NCI-H748 treated with DMSO at 0.1 percent for 48 hours (cell line): Measurements from ENCODE around the gene CACNA1H.
"Not testable (repeated sequence)": the region's sequence is repeated elsewhere in the genome, so short reads cannot be mapped to it uniquely, and the experiment has no call there.

Experiments used
- DNase-seq: peaks from one replicate; lab custom pipeline; 2025; lab: John Stamatoyannopoulos, UW

The CACNA1H gene

DNA sequence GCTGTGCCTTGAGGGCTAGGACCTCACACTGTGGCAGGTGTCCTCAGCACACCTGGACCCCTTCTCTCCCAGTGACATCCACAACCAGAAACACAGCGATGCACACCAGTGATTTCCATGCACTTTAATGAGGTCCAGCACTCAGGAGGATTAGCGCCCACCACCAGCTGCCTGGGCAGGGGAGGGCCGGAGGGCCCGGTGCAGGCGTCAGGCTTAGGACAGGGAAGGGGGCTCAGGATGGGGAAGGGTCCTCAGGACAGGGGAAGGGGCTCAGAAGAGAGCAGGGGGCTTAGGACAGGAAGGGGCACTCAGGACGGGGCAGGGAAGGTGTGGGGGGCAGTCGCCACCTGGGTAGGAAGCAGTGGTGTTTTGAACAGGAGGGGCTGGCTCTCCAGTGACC, 75.3 kb downstream of the CACNA1H start:
- DNase-seq = not testable (repeated sequence)

DNA sequence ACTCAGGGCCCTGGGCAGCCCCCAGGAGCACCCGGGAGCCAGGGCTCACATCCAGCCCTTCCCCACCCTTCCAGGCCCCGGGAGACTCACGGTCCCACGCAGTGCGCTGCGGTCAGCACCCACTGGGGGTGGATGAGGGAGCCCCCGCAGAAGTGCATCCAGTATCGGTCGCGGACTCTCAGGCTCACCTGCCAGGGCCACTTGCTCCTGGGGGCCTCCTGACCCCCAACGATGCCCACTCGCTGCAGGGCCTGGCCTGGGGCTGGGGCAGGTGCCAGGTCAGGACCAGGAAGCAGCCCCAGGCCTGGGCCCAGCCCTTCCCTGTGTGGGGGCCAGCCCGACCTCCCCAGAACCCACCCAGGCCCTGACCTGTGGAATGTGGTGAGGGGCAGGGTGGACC, 76.6 kb downstream of the CACNA1H start:
- DNase-seq = not testable (repeated sequence)

DNA sequence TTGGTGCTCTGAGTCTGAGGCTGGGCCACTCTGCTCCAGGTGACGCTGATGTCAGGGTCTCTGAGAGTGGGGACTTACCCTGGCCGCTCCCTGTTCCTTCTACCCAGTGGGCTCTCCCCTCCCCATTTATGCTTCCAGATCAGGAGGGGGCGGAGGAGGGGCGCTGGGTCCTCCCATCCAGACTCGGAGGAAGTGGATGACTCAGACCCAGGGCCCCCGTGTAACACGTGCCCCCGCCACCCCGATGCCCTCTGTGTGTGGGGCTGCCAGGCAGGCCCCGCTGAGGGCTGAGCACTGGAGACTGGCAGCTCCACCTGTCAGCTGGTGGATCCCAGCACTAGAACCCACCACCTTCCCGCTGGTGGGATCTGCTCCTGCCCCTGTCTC, 77.2 kb downstream of the CACNA1H start, which contains the start of gene TPSB2:
TPSB2 (minus strand) TSS at position 101 of the 387 bp plus-strand sequence. CDS start 233 bp downstream, outside the sequence.
- not testable (repeated sequence) for DNase-seq

DNA sequence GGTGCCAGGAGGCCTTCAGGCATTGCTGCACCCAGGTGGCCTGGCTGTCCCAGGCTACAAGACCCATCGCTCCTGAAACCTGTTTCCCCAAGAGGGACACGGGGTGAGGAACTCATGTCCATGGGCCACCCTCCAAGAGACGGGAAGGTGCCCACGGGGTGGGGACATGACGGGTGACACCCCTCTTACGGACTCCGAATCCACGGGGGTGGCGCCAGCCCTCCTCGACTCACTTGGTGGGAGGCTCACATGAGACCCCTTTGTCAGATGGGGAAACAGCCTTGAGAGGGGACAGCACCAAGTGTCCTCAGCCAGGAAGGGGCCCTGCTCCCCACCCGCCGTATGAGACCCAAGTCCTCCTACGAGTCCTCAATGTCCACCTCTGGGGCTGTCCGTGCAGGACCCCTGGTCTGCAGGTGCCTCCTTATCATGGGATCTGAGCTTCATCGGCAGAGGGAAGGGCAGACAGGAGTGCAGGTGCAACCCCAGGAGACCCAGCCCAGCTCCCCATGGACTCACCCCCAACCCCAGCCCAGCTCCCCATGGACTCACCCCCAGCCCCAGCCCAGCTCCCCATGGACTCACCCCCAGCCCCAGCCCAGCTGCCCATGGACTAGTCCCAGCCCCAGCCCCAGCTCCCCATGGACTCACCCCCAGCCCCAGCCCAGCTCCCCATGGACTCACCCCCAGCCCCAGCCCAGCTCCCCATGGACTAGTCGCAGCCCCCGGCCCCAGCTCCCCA, 77.7 kb downstream of the CACNA1H start:
- not testable (repeated sequence) for DNase-seq

DNA sequence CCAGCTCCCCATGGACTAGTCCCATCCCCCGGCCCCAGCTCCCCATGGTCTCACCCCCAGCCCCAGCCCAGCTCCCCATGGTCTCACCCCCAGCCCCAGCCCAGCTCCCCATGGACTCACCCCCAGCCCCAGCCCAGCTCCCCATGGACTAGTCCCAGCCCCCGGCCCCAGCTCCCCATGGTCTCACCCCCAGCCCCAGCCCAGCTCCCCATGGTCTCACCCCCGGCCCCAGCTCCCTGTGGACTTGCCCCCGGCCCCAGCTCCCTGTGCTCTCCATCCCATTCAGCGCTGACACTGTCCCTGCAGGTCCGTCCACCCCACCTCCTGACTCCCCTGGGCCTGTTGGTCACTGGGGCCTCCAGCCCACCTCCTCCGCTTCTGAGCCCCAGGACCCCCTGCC, 78.4 kb downstream of the CACNA1H start:
- DNase-seq = not testable (repeated sequence)

DNA sequence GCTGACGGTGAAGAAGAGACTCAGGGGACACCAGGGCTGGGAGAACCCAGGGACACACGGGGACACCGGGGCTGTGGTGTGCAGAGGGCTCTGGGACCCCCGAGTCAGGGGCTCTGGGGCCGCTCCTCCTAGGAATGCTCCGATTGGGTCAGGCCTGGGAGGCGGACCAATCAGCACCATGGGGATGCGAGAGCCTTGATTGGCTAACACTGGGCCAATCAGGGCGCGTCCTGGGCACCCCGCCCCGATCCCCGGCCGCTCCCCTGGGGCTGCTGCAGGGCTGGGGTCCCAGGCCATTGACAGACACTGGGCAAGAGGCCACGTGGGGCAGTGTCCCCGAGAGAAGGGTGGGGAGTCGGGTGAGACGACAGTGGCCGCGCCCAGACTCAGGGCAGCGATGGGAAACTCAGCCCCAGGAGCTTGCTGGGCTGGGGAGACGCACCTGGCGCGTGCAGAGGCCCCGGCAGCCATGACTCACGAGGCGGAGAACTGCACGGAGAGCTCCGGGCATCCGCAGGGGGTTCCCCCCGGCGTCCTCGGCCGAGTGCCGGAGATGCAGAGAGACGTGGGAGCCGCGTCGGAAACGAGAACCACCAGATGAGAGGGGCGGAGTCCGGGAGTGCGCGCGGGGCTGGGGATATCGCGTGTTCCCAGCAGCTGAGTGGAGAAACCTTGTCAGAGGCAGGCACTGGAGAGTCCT, 79.3 kb downstream of the CACNA1H start:
- DNase-seq = not testable (repeated sequence)

DNA sequence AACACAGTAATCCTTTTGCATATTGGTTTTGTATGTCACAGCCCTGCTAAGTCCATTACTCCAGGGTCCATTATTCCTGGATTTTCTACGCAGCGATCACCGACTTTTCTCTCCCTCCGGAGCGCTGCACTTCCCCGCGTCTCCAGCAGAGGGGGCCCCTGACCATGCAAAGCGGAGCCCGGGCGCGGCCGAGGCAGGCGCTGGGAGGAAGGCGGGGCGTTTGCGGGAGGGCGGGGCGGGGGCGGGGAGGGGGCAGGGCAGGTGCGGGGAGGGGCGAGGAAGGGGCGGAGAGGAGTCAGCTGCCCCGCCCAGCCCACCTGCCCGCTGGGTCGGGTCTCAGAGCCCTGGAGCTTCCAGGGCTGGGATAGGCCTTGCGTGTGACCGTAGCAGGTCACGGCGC, 83.8 kb downstream of the CACNA1H start:
- DNase-seq = not testable (repeated sequence)

DNA sequence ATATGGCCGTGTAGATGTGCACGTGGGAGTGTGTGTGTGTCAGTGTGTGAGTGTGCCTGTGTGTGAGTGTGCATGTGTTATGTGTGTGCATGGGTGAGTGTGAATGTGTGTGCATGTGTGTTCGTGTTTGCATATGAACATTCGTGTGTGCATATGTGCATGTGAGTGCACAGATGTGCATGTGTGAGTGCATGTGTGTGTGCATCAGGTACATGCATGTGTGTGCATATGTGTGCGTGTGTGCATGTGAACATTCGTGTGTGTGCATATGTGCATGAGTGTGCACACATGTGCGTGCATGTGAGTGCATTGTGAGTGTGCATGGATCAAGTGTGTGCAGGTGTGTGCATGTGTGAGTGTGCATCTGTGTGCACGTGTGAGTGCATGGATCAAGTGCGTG, 85.1 kb downstream of the CACNA1H start:
- DNase-seq = no peak

DNA sequence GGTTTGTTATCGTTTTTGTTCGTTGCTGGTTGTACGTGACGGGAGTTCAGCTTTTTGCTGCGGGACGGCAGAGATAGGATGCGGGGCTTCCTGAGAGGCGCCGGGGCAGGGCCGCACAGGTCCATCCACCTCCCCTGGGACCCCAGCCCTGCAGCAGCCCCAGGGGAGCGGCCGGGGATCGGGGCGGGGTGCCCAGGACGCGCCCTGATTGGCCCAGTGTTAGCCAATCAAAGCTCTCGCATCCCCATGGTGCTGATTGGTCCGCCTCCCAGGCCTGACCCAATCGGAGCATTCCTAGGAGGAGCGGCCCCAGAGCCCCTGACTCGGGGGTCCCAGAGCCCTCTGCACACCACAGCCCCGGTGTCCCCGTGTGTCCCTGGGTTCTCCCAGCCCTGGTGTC, 86.0 kb downstream of the CACNA1H start:
- DNase-seq = not testable (repeated sequence)

DNA sequence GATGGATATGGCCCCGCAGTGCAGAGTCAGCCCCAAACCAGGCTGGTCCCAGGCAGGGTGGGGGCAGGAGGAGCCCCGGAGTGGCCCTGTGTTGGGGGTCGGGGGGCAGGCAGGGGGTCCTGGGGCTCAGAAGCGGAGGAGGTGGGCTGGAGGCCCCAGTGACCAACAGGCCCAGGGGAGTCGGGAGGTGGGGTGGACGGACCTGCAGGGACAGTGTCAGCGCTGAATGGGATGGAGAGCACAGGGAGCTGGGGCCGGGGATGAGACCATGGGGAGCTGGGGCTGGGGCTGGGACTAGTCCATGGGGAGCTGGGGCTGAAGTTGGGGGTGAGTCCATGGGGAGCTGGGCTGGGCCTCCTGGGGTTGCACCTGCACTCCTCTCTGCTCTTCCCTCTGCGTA, 86.7 kb downstream of the CACNA1H start:
- not testable (repeated sequence) for DNase-seq

DNA sequence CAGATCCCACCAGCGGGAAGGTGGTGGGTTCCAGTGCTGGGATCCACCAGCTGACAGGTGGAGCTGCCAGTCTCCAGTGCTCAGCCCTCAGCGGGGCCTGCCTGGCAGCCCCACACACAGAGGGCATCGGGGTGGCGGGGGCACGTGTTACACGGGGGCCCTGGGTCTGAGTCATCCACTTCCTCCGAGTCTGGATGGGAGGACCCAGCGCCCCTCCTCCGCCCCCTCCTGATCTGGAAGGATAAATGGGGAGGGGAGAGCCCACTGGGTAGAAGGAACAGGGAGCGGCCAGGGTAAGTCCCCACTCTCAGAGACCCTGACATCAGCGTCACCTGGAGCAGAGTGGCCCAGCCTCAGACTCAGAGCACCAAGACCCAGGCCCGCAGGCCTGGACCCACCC, 87.5 kb downstream of the CACNA1H start, which contains the start of gene TPSAB1:
TPSAB1 (plus strand) TSS at position 270 of the 400 bp plus-strand sequence. CDS start 234 bp downstream, outside the sequence.
- DNase-seq = not testable (repeated sequence)

DNA sequence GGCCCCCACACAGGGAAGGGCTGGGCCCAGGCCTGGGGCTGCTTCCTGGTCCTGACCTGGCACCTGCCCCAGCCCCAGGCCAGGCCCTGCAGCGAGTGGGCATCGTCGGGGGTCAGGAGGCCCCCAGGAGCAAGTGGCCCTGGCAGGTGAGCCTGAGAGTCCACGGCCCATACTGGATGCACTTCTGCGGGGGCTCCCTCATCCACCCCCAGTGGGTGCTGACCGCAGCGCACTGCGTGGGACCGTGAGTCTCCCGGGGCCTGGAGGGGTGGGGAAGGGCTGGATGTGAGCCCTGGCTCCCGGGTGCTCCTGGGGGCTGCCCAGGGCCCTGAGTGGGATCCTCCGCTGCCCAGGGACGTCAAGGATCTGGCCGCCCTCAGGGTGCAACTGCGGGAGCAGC, 88.2 kb downstream of the CACNA1H start:
- not testable (repeated sequence) for DNase-seq

DNA sequence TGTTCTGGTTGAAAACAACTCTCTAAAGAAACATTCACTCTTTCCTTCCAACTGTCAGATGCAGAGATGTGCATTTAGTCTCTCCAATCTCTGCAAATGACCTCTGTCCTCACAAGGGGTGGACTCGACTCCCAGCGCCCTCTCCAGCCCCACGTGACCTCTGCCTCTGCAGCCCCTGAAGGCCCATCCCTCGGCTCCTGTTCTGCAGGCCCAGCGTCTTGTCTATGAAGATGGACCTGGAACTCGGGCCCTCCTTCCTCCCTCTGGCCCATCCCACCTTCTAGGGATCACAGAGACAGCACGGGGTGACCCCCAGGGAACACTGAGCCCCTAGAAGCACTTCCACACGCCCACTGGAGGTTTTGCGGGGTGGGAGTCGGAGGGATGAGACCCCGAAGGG, 90.5 kb downstream of the CACNA1H start:
- DNase-seq = not testable (repeated sequence)

DNA sequence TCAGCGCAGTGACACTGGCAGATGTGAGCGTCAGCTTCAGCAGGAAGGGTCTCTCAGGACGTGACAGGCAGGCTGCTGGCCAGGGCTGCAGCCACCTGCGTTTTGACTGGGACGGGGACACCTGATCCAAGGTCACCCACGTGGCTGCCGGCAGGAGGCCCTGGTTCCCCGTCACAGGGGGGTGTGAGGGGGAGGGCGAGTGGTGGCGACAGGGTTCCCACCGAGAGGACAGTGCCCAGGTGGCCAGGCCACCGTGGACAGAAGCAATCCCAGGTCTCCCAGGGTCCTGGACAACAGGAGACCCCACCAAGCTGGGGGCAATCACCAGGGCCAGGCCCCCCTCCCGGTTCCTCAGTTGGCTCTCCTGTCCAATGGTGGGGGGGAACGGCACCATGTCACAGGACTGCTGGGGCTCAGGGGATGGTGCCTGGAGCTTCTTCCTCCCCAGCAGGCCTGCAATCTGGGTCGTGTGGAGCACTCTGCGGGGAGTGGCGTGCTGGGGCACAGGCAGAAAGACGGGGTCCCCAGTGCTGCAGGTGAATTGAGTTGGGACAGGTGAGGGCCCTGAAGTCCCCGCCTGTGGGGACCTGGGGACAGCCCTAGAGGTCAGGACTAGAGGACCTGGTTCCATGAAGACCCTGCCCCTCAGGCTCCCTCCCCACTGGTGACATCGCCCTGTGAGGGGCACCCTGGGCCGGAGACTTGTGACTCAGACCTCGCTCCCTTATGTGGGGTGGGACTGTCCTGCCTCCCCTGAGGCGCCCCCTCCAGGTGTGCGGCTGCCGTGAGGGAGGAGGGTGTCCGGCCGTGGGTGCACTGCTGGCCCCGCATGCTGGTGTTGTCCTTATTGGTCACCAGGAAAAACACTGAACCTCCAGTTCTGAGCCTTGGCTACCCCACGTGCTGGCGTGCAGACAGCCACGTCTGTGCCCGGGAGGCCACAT, 91.3 kb downstream of the CACNA1H start:
- DNase-seq = not testable (repeated sequence)

DNA sequence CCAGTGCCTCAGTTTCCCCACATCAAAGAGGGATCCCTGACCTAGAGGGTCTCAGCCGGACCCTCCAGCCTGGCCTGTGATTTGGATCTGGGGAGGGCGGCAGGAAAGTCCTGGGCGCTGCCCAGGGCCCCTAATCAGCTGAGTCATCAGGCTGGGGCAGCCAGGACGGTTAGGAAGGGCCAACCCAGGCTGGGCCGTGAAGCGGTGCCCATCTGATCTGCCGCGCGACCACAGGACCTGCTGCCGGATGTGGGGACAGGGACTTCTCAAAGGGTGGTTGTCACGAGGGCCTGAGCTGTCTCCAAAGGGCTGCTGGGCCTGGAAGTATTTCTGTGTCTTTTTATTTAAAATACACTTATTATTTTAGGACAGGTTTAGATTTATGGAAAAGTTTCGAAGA, 92.0 kb downstream of the CACNA1H start:
- no peak for DNase-seq

DNA sequence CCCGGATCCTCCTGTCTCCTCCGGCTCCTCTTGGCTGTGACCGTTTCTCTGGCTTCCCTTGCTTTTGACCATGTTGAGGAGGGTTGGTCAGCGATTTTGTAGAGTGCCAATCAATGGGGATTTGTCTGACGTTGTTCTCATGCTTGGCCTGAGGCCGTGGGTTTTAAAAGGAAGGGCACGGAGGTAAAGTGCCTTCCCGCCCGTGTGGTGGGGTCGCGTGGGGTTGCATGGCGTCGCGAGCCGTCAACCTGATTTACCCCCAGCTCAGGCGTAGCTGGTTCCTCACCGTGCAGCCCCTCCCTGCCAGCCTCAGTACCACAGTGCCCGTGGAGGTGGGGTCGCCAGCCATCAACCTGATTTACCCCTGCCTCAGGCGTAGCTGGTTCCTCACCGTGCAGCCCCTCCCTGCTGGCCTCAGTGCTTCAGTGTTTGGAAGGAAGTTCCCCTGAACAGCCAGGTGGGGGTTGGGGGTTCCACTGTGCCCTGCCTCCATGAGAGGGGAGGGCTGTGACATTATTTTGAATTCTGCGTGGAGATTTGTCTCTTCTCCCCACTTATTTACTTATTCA, 92.6 kb downstream of the CACNA1H start:
- DNase-seq = no peak

DNA sequence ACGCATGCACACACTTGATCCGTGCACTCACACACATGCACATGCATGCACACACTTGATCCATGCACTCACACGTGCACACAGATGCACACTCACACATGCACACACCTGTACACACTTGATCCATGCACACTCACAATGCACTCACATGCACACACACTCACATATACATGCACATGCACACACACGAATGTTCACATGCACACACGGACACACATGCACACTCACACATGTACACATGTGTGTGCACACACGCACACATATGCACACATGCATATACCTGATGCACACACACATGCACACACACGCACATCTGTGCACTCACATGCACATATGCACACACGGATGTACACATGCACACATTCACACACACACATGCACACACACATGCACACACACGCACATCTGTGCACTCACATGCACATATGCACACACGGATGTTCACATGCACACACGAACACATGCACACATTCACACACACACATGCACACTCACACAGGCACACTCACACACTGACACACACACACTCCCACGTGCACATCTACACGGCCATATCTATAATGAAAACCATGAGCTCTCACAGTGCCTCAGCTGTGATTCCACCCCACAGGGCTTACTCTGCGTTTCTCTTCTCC, 95.1 kb downstream of the CACNA1H start:
- DNase-seq = not testable (repeated sequence)

DNA sequence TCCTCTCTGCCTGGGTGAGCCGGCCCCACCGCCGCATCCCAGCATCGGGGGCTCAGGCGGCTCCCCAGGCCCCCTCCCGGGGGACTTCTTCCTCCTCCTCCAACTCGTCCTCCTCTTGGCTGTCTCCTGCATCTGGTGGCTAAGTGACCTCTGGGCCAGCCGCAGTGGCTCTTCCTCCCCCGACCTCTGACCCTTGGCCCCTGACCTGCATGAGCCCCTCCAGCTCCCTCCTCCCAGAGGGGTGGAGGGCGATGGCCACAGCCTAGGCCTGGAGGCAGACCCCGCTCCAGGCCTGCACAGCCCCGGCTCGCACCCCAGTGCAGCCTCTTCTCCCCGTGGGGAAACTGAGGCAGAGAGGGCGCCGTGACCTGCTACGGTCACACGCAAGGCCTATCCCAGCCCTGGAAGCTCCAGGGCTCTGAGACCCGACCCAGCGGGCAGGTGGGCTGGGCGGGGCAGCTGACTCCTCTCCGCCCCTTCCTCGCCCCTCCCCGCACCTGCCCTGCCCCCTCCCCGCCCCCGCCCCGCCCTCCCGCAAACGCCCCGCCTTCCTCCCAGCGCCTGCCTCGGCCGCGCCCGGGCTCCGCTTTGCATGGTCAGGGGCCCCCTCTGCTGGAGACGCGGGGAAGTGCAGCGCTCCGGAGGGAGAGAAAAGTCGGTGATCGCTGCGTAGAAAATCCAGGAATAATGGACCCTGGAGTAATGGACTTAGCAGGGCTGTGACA, 96.3 kb downstream of the CACNA1H start:
- DNase-seq = not testable (repeated sequence)

DNA sequence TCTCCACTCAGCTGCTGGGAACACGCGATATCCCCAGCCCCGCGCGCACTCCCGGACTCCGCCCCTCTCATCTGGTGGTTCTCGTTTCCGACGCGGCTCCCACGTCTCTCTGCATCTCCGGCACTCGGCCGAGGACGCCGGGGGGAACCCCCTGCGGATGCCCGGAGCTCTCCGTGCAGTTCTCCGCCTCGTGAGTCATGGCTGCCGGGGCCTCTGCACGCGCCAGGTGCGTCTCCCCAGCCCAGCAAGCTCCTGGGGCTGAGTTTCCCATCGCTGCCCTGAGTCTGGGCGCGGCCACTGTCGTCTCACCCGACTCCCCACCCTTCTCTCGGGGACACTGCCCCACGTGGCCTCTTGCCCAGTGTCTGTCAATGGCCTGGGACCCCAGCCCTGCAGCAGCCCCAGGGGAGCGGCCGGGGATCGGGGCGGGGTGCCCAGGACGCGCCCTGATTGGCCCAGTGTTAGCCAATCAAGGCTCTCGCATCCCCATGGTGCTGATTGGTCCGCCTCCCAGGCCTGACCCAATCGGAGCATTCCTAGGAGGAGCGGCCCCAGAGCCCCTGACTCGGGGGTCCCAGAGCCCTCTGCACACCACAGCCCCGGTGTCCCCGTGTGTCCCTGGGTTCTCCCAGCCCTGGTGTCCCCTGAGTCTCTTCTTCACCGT, 100.9 kb downstream of the CACNA1H start:
- not testable (repeated sequence) for DNase-seq

DNA sequence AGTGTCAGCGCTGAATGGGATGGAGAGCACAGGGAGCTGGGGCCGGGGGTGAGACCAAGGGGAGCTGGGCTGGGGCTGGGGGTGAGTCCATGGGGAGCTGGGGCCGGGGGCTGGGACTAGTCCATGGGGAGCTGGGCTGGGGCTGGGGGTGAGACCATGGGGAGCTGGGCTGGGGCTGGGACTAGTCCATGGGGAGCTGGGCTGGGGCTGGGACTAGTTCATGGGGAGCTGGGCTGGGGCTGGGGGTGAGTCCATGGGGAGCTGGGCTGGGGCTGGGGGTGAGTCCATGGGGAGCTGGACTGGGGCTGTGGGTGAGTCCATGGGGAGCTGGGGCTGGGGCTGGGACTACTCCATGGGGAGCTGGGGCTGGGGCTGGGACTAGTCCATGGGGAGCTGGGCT, 101.9 kb downstream of the CACNA1H start:
- DNase-seq = not testable (repeated sequence)
